ENCODE results near the gene SCARB2.
A peak's percentile ranks its signal among the peaks of the same experiment; 100 is the strongest.

SCARB2 gene

DNA sequence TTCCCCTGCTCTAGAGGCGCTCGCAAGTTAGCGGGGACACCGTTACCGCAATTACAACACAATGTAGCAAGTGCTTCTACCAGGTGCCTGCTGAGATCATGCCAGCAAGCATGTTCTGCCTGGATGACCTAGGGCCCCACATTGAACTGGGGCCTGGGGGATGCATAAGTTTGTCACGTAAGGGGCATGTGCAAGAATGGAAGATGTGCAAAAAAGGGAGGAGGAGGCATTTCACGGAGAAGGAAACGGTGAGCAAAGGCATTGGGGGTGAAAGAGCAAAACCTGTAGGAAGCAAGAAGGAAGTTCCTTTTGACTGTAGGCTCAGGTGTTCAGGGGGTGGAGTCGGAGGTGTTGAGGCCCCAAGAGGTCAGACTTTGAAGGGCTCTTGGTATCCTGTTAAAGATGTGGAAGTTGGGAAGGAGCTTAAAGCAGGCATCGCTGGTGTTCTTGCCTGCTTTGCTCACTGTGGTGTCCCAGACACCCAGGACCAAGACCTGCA lies 602 bp upstream of the SCARB2 start:
- no peaks in the 10 kb centered on the region for H3K36me3 Mint-ChIP-seq (ENCODE audit: low read depth)
- H3K4me3 Mint-ChIP-seq, result peak overlapping the region; percentile 84
- no peaks in the 10 kb centered on the region for H3K9me3 Mint-ChIP-seq
- no peaks in the 10 kb centered on the region for H3K27me3 Mint-ChIP-seq
- peaks cover 27% of the 10 kb centered on the region for H3K4me1 Mint-ChIP-seq
- peak overlapping the region; percentile 80 for H3K27ac Mint-ChIP-seq
- no peak for DNase-seq
- ATAC-seq, result no peak

DNA sequence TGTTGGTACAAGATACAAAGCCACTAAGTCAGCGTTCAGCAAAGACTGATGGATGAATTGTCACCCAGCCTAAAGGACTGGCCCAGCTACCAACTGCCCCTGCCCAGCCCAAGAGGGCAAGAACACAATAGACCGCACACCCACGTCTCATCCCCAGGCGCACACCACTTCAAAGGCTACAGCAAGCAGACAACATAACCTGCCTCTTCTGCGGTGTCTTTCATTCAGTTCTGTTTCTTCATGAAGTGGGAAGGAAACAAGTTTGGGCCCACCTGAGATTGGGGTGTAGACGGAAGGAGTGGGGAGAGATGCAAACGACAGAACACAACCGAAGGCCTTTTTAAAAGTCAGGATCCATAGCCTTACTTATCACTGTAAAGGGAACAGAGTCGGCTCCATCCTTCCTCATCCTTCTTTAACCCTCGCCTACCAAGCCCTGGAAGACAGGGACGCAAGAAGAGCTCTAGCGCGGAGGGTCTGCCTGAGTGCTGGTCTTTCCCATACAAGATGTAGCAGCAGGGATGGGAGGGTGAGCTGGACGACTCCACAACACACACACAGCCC lies 691 bp downstream of the SCARB2 start:
- peak; percentile 31 for DNase-seq
- peaks cover 36% of the 10 kb centered on the region for H3K4me1 Mint-ChIP-seq
- no peaks in the 10 kb centered on the region for H3K9me3 Mint-ChIP-seq

DNA sequence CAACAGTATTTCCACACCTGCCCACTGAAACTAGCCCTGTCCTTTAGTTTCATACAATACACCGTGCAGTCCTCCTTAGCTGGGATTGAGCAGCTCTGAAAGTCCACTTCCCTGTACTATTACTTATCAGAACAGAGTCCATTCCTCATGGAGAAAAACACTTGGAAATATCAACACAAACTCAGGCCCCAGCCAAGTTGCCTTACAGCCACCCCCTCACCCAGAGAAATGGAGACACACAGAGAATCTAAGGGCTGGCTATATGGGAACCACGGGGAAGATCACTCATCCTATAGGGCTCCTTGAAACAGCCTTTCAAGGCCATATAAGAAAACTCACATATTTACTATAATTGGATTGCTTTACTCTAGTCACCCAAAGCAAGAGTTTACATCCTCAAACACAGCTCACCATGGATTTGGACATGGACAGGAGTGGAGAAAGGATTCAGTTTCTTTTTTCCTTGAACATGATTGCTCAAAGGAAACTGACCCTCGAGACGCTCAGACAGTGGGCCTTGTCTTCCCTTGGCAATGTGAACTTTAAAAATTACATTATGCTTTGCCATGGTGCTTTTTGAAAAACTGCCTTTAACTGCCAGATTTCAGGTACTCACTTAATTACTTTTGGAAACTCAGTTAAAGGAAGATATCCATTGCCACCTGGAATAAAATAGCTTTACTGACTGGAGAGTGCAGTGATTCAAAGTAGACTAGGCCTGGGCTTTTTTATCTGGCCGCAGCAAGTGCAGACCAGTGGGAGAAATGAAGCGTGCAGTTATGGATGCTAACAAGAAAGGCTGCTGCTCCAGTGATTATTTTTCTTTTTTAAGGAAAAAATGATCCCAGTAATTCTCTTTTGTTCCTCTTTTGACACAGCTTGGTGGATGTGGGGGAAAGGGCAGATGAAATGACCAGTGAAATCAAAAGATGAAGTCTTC lies 1.6 kb downstream of the SCARB2 start:
- DNase-seq (no peak), ATAC-seq (no peak)
- Mint-ChIP-seq H3K4me3 (peak overlapping the region; percentile 63), H3K27ac (no peak overlapping the region), H3K4me1 (peaks cover 37% of the 10 kb centered on the region), H3K36me3 (ENCODE audit: low read depth) (no peaks in the 10 kb centered on the region), H3K9me3 (no peaks in the 10 kb centered on the region), H3K27me3 (no peaks in the 10 kb centered on the region)

More for the DNA sequence above, 691 bp downstream of the SCARB2 start:
- Mint-ChIP-seq H3K27ac (peak overlapping the region; percentile 32), H3K27me3 (no peaks in the 10 kb centered on the region), H3K4me3 (peak overlapping the region; percentile 63), H3K36me3 (ENCODE audit: low read depth) (no peaks in the 10 kb centered on the region)
- ATAC-seq, result peak; percentile 21

DNA sequence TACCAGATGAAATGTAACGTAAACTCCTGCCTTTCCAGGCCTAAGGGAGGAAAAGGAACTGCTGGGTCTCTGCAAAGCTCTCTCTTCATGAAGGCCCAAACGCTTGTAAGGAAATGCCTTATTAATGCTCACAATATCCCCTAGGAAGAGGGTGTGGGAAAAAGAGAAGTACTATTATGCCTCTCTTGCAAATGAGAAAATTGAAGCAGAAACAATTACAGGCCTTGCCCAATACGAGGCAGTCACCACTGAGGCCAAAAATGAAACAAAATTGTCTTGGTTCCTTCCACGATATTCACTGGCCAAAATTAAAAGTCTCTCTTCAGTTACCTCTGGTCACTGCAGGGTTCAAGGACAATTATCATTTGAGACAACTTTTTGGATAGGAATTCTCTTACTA lies 3.2 kb downstream of the SCARB2 start:
- peaks cover 42% of the 10 kb centered on the region for H3K4me1 Mint-ChIP-seq
- no peaks in the 10 kb centered on the region for H3K36me3 Mint-ChIP-seq (ENCODE audit: low read depth)
- H3K27me3 Mint-ChIP-seq, result no peaks in the 10 kb centered on the region
- no peak overlapping the region for H3K4me3 Mint-ChIP-seq
- ATAC-seq (no peak), DNase-seq (no peak)
- H3K27ac Mint-ChIP-seq, result no peak overlapping the region
- H3K9me3 Mint-ChIP-seq, result no peaks in the 10 kb centered on the region

DNA sequence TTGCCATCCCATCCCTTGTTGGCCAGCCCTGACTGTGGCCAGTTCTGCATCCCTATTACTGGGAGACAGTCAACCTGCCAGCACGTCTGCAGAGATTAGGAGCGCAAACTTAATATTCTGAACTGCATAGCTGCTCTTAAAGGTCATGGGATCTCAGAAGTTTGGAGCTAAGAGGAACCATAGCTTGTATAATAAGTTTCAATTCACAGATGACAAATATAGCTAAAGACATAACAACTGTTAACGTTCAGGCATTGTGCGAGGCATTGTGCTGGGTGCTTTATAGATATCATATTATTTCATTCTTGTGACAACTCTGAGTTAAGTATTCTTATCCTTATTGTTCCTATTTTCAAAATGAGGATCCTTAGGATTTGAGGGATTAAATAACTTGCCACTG lies 3.7 kb downstream of the SCARB2 start:
- Mint-ChIP-seq H3K36me3 (ENCODE audit: low read depth) (no peaks in the 10 kb centered on the region), H3K27ac (no peak overlapping the region), H3K4me3 (no peak overlapping the region), H3K27me3 (no peaks in the 10 kb centered on the region), H3K4me1 (peaks cover 41% of the 10 kb centered on the region), H3K9me3 (no peaks in the 10 kb centered on the region)
- DNase-seq (no peak), ATAC-seq (no peak)

DNA sequence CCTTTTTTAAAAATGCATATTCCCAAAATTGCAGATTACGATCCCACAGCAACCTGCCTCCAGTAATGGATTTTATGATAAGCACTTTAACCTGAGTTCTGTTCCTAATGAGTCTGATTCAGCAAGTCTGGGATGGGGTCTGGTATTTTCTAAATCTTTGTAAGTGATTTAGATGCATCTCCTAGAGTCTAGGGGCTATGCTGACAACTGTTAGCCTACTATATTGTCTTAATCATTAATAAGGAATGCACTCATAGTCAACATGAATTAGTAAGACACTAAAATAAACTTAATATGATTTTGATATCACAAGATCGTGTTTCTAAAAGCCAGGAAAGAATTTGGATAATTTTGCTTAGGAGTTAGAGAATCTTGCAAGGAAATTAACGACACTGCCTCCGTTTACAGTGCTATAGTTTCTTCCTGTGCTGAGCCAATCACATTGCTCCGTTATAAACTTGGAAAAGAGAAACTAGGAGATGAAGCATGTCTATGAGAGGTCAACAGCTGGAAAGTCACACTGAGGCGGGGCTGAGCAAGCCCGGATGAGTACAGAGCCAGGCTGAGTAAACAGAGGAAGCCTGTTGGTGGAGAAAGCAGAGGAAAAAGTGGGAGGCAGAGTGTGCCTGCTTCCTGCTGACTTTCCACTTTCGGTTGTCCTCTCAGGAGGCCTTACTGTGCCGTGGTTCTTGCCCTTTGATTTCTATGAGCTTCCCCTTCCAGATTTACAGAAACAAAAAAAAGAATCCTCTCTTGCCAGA lies 5.4 kb downstream of the SCARB2 start:
- peaks cover 31% of the 10 kb centered on the region for H3K4me1 Mint-ChIP-seq

DNA sequence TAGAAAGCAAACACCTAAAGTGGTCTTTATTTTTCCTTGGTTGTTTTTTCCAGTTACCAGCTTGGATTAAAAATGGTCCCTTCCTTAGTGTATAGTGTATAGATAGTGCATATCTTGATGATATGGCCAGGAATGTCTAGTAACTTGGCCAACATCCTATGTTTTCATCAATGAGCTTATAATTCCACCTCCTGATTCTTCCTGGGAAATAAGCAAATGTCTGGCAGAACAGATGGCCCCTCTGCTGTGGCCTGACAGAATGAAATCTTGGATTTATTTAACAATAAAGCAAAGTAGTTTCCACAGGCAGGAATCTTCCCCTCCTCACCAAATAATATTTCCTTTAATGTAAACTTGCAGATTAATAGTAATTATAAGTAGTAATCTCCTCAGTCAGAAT lies 6.1 kb downstream of the SCARB2 start:
- no peak for DNase-seq
- Mint-ChIP-seq H3K9me3 (no peaks in the 10 kb centered on the region), H3K36me3 (ENCODE audit: low read depth) (no peaks in the 10 kb centered on the region), H3K27ac (no peak overlapping the region), H3K27me3 (no peaks in the 10 kb centered on the region), H3K4me1 (peaks cover 24% of the 10 kb centered on the region), H3K4me3 (no peak overlapping the region)
- ATAC-seq, result no peak

More for the DNA sequence above, 5.4 kb downstream of the SCARB2 start:
- Mint-ChIP-seq H3K36me3 (ENCODE audit: low read depth) (no peaks in the 10 kb centered on the region), H3K27ac (no peak overlapping the region), H3K27me3 (no peaks in the 10 kb centered on the region), H3K9me3 (no peaks in the 10 kb centered on the region), H3K4me3 (no peak overlapping the region)
- no peak for ATAC-seq
- no peak for DNase-seq

DNA sequence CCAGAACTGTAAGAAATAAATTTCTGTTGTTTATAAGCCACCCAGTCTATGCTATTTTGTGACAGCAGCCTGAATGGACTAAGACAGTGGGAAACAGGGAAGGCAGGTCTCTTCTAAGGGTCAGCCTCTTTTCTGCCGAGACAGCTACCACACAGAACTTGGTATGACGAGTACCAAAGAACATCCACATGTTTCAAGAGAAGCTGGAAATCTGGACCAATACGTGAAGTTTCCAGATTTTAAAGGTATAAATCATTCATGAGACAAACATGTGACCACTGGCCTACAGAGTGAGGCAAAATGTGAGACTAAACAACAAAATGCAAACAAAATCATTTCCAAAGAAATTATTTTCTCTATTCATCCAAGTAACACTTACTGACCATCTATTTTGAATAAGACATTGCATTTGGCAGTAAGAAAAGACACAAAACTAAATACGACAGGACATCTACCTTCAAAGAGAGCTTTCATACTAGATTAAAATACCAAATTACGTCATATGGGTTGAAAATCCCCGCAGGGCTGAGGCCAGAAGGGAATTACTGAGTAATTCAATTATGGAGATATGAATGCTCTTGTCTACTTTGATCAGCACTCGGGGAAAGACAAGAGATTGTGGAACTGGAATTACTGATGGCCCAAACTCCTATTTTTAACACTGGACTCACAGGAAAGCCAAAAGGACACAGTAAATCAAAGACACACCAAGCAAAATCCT lies 7.2 kb downstream of the SCARB2 start:
- no peaks in the 10 kb centered on the region for H3K9me3 Mint-ChIP-seq
- no peak overlapping the region for H3K27ac Mint-ChIP-seq
- ATAC-seq, result no peak
- no peak for DNase-seq
- peaks cover 22% of the 10 kb centered on the region for H3K4me1 Mint-ChIP-seq
- H3K4me3 Mint-ChIP-seq, result no peak overlapping the region
- no peaks in the 10 kb centered on the region for H3K27me3 Mint-ChIP-seq
- no peaks in the 10 kb centered on the region for H3K36me3 Mint-ChIP-seq (ENCODE audit: low read depth)

DNA sequence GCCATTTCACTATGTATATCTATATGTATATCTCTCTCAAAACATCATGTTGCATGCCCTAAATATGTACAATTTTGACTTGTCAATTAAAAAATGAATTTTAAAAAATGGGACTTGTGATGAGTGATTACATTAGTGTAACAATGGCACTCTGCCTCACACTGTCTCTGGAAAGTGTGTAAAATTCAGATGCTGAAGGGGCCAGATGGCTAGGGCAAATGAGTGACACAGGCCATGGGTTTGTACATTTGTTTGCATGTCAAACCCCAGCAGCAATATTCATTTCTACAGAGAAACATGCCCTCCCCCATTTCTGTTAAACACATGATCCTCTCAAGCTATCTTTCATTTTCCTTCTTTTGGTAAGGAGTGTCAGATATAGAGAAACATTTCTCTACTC lies 8.1 kb downstream of the SCARB2 start:
- H3K4me1 Mint-ChIP-seq, result peaks cover 31% of the 10 kb centered on the region
- no peaks in the 10 kb centered on the region for H3K27me3 Mint-ChIP-seq
- H3K36me3 Mint-ChIP-seq (ENCODE audit: low read depth), result no peaks in the 10 kb centered on the region
- DNase-seq (no peak), ATAC-seq (no peak)
- no peaks in the 10 kb centered on the region for H3K9me3 Mint-ChIP-seq
- no peak overlapping the region for H3K4me3 Mint-ChIP-seq
- H3K27ac Mint-ChIP-seq, result no peak overlapping the region

DNA sequence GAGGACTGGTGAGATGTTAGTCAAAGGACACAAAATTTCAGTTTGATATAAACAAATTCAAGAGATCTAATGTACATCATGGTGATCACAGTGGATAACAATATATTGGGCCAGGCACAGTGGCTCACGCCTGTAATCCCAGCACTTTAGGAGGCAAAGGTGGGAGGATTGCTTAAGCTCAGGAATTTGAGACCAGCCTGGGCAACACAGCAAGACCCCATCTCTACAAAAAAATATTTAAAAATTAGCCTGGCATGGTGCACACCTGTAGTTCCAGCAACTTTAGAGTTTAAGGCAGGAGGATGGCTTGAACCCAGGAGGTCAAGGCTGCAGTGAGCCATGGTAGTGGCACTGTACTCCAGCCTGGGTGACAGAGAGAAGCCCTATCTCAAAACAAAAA lies 8.7 kb downstream of the SCARB2 start:
- H3K9me3 Mint-ChIP-seq, result no peaks in the 10 kb centered on the region
- H3K4me1 Mint-ChIP-seq, result peaks cover 33% of the 10 kb centered on the region
- ATAC-seq, result no peak
- no peaks in the 10 kb centered on the region for H3K36me3 Mint-ChIP-seq (ENCODE audit: low read depth)
- H3K27ac Mint-ChIP-seq, result no peak overlapping the region
- no peak for DNase-seq
- H3K27me3 Mint-ChIP-seq, result no peaks in the 10 kb centered on the region
- H3K4me3 Mint-ChIP-seq, result no peak overlapping the region

DNA sequence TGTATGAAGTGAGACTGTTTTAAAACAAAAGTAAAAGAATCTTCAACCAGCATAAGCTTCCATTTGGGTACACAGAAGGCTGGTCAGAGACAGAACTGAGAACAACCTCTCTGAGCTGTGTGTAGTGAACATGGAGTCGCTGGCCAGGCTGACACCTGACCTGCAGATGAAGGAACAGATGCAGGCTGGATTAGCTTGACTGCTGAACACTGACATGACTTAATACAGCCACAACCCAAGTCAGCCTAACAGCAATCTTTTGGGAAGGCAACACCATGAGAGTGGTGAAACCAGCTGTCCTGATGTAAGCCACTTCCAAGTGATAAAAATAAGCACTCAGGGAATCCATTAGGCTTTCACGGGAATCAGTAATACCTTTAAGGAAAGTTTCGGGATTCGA lies 10.1 kb downstream of the SCARB2 start:
- no peaks in the 10 kb centered on the region for H3K36me3 Mint-ChIP-seq (ENCODE audit: low read depth)
- H3K27ac Mint-ChIP-seq, result no peak overlapping the region
- H3K4me1 Mint-ChIP-seq, result peaks cover 41% of the 10 kb centered on the region
- no peaks in the 10 kb centered on the region for H3K9me3 Mint-ChIP-seq
- H3K27me3 Mint-ChIP-seq, result no peaks in the 10 kb centered on the region
- H3K4me3 Mint-ChIP-seq, result no peak overlapping the region
- no peak for DNase-seq
- ATAC-seq, result no peak

DNA sequence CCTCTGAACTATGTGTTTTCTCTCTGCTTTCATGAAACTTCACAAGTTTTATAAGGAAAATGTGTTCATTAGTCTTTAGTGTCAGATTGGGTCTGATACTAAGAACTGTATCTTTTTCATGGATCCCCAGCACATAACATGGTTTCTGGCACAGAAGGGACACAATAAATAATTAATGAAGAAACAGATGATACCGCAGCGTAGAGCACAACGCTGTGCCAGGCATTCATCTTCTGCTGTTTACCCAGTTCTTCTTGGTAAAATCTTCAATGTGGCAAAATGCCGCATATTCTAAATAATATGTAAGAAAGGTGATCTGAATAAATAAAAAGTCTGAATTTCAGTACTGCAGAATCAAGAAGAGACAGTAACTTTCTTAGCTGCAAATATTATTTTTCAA lies 12.3 kb downstream of the SCARB2 start:
- Mint-ChIP-seq H3K4me3 (no peak overlapping the region), H3K27ac (no peak overlapping the region), H3K27me3 (no peaks in the 10 kb centered on the region), H3K4me1 (peaks cover 46% of the 10 kb centered on the region), H3K9me3 (no peaks in the 10 kb centered on the region), H3K36me3 (ENCODE audit: low read depth) (no peaks in the 10 kb centered on the region)
- ATAC-seq (no peak), DNase-seq (no peak)

DNA sequence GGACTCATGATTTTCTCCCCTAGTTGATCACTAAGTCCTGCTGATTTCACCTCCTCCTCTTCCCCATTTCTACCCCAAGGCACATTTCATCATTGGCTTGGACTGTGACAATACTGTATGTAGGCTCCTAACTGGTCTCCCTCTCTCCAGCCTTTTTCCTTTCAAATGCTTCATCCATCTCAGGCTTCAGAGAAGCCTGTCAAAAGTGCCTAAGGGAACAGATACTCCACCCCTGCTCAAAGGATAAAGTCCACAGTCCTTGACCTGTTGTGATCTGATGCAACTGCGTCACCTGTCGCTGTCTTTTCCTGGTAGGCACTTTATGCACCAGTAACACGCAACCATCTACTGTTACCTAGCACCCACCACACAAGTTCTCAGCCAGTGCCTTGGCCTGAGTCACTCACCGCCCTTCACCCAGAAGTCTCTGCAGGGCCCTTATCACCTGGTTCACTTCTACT lies 12.8 kb downstream of the SCARB2 start:
- Mint-ChIP-seq H3K36me3 (ENCODE audit: low read depth) (no peaks in the 10 kb centered on the region), H3K9me3 (no peaks in the 10 kb centered on the region), H3K27me3 (no peaks in the 10 kb centered on the region), H3K4me1 (peaks cover 48% of the 10 kb centered on the region), H3K4me3 (no peak overlapping the region), H3K27ac (no peak overlapping the region)
- peak; percentile 60 for ATAC-seq
- DNase-seq, result peak; percentile 16

DNA sequence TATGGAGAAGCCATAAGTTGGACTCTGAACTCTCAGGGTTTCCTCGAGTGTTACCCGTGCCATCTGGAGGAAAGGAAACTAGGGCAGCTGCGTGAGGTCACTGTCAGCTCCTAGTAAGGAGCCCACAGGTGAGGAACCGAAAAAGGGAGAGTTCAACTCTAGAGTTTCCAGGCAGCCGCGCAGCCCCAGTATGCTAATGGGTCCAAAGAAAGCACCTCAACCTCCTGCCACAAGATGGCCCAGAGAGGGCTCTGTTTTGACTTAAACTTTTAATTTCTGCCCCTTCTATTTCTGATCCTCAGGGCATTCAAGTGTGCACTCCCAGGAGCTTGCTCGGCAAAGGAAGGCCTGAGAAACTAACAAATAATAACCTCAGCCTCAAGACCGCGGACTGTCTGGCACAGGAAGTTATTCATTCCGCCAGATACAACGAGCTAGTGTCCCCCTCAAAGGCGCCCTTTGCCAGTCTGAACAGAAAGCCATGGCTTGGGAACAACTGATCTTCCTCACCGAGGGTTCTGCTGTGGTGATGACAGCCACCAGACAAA lies 13.9 kb downstream of the SCARB2 start:
- peak; percentile 26 for DNase-seq
- peaks cover 2% of the 10 kb centered on the region for H3K36me3 Mint-ChIP-seq (ENCODE audit: low read depth)
- H3K27ac Mint-ChIP-seq, result peak overlapping the region; percentile 49
- no peaks in the 10 kb centered on the region for H3K27me3 Mint-ChIP-seq
- ATAC-seq, result peak; percentile 53
- H3K9me3 Mint-ChIP-seq, result no peaks in the 10 kb centered on the region
- peak overlapping the region; percentile 38 for H3K4me3 Mint-ChIP-seq
- peaks cover 47% of the 10 kb centered on the region for H3K4me1 Mint-ChIP-seq

Data from activated naive CD8-positive, alpha-beta T cell treated with anti-CD3 and anti-CD28 coated beads, Interleukin-2, amount 50 U/mL, for 24 hours (primary cell).